GM21529 (cell line): ENCODE data around the gene MED28.
"Not testable (repeated sequence)": the region's sequence is repeated elsewhere in the genome, so short reads cannot be mapped to it uniquely, and the experiment has no call there.

Experiments
- ATAC-seq: cut with Tn5 transposase; IDR thresholded peaks from one replicate; pipeline ENCODE4 v1.9.1; 2021; ENCODE audit not compliant: unreplicated experiment

The MED28 gene

GRCh38 chr4:17616283-17616682 is 1.8 kb downstream of the MED28 start:
- no peak for ATAC-seq

GRCh38 chr4:17618926-17619325 is 4.5 kb downstream of the MED28 start:
- ATAC-seq: no peak

- no peak for ATAC-seq
Measured at GRCh38 chr4:17619416-17620105, 5.1 kb downstream of the MED28 start.

GRCh38 chr4:17623451-17624001 is 9.1 kb downstream of the MED28 start:
- no peak for ATAC-seq

- ATAC-seq: no peak
Measured at GRCh38 chr4:17624821-17625220, 10.4 kb downstream of the MED28 start.

- no peak for ATAC-seq
Measured at GRCh38 chr4:17630228-17630627, 15.8 kb downstream of the MED28 start.

GRCh38 chr4:17633600-17633999 is 19.2 kb downstream of the MED28 start:
- no peak for ATAC-seq

GRCh38 chr4:17635056-17635455 is 20.6 kb downstream of the MED28 start:
- no peak for ATAC-seq

GRCh38 chr4:17636341-17636695 is 21.9 kb downstream of the MED28 start:
- peak; percentile 8 for ATAC-seq

- ATAC-seq: peak; percentile 92
Measured at GRCh38 chr4:17636696-17637622, 22.5 kb downstream of the MED28 start.

GRCh38 chr4:17639136-17639535 is 24.7 kb downstream of the MED28 start:
- ATAC-seq: no peak

- ATAC-seq: no peak
Measured at GRCh38 chr4:17642398-17642783, 27.9 kb downstream of the MED28 start.

- no peak for ATAC-seq
Measured at GRCh38 chr4:17646693-17647092, 32.3 kb downstream of the MED28 start.

GRCh38 chr4:17647176-17647806 is 32.9 kb downstream of the MED28 start:
- ATAC-seq: no peak

GRCh38 chr4:17647927-17648326 is 33.5 kb downstream of the MED28 start:
- no peak for ATAC-seq

- no peak for ATAC-seq
Measured at GRCh38 chr4:17650406-17650805, 36.0 kb downstream of the MED28 start.

GRCh38 chr4:17654701-17655100 is 40.3 kb downstream of the MED28 start:
- ATAC-seq: no peak

- ATAC-seq: no peak
Measured at GRCh38 chr4:17657090-17657489, 42.6 kb downstream of the MED28 start.

GRCh38 chr4:17657849-17658248 is 43.4 kb downstream of the MED28 start:
- ATAC-seq: no peak

- not testable (repeated sequence) for ATAC-seq
Measured at GRCh38 chr4:17659196-17659595, 44.8 kb downstream of the MED28 start.

GRCh38 chr4:17662694-17663093 is 48.3 kb downstream of the MED28 start:
- ATAC-seq: no peak

GRCh38 chr4:17664755-17665154 is 50.3 kb downstream of the MED28 start:
- peak; percentile 92 for ATAC-seq
